ENCODE measurements around the gene HACD2.
A peak's percentile ranks its signal among the peaks of the same experiment; 100 is the strongest.

The HACD2 gene, protein sequence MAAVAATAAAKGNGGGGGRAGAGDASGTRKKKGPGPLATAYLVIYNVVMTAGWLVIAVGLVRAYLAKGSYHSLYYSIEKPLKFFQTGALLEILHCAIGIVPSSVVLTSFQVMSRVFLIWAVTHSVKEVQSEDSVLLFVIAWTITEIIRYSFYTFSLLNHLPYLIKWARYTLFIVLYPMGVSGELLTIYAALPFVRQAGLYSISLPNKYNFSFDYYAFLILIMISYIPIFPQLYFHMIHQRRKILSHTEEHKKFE

DNA sequence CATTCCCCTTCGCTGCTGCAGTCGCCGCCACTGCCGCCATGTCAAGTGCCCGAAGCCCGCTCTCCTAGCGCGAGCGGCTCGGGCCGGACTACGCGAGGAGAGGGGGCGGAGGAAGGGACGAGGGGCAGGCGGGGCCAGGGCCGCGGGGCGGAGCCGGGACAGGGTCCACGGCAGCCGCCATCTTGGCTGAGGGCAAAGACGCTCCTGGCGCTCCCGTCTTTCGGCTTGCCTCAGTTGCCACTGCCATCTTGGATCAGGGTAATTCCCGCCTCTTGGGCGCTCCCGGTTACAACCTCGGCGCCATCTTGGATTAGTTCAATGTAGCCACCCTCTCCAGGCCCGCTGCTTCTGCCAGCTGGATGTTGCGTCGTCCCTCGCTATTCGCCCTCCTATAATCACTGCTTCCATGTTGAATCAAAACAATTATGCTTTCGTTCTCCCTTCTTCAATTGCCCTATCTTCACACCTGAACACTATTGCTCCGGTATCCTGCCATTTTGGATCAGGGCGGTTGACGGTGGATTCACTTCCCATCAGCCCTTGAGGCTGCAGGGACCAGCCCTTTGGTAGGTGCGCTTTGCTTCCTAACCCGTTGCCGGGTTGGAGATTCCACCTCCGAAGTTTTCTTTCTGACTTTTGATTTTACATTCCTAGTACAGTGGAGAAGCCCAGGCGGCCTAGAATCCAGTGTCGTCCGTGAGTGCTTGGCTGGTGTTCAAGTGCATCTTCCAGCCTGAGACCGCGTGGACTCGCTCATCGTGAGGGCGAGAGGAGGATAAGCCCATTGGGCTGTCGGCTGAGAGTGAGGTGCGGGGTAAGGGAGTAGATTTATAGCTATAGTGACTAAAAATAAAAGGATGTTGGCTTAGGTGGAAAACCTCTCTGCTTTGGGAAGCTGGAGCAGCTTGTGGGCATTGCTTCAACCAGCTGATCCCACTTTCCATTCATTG is at the start of gene HACD2:
Gene HACD2 (minus strand): TSS at position 66 of the 950 bp plus-strand sequence. CDS start 26 bp downstream, at position 40.
- TF ChIP-seq ZNF274 (IDR thresholded peaks at IDR 0.05; ENCODE audit: low read depth, low read length): no peak

DNA sequence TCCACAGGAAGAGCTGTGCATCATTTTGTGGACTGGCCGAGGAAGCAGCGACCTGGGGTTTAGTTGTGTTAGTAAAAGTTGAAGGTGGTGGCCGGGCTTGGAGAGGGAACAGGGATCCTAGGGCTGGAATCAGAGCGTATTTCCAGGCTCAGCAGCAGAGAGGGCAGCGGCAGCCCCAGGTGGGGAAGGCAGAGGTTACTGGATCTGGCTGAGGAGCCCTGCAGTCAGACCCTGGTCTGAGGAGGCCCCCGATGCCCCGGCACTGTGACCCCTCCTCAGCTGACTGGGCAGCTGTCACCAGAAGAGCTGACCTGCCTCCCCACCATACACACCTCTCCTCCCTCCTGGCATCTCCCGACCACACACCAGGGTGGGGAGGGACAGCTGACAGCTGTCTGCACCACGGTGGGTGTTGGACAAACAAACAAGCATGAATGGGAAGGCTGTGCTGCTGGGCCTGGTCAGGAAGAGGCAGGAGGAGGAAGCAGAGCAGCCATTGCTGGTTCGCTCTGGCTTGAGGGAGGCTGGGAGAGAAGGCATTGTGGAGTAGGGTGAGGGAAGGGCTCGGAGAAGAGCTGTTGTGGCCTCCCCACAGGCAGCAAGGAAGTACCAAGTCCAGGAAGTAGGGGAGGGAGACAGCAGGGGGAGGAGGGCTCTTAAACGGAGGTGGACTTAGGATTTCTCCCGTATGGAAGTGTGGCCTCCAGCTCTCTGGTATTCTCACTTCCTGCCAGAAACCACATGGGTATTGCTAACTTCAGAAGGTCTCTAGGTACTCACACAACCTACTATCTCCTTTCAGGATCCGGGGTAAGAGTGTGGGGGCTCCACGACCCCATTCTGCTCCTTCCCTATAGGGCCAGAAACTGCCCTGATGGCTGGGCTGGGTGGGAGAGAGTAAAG is 49.5 kb upstream of the HACD2 start:
- TF ChIP-seq ZNF274 (IDR thresholded peaks at IDR 0.05; ENCODE audit: low read depth, low read length): no peak
- H3K4me3 ChIP-seq (ENCODE audit: low read length): no peak overlapping the region

More for the DNA sequence above, at the start of gene HACD2:
- H3K4me3 ChIP-seq (ENCODE audit: low read length): peak within 1 kb of the TSS; percentile 100

DNA sequence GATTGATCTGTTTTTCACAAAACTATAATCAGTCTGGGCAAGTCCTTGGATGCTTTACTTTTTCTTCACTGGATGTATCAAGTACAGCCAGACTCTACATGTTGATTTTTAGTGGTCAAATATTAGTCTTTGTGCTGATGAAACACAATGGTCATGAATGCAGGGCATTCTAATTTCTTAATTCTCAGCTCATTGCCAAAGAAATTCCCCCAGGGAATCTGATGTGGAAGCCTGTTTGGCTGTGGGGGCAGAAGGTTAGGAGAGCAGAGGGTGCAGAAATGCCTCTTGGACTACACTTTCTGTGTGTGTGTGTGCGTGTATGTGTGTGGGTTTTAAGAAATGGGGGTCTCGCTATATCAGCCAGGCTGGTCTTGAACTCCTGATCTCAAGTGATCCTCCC is 48.7 kb upstream of the HACD2 start:
- no peak overlapping the region for H3K4me3 ChIP-seq (ENCODE audit: low read length)
- no peak for TF ChIP-seq ZNF274 (IDR thresholded peaks at IDR 0.05; ENCODE audit: low read depth, low read length)

DNA sequence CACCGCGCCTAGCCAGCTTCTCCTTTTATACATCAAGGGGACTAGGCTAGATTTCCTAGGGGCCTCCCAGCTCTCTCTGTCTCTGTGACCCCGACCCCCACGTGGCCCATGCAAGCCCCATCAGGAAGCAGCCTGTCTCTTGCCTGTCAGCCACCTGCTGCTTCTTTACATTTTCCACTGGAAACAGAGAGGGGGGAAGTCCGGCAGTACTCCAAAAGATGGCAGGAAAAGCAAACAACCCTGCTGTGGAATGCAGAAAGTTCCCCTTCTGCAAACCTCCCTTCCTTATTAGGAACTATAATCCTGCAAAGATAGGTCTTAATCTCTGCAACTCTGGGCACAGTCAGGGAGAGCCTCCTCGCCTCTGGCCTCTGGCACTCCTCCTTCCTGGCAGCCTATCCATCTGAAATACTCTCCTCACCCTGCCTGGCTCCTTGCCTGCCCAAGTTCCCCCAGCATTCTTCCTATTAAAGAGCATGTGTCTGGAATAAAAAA is 47.4 kb upstream of the HACD2 start:
- no peak overlapping the region for H3K4me3 ChIP-seq (ENCODE audit: low read length)
- no peak for TF ChIP-seq ZNF274 (IDR thresholded peaks at IDR 0.05; ENCODE audit: low read depth, low read length)

DNA sequence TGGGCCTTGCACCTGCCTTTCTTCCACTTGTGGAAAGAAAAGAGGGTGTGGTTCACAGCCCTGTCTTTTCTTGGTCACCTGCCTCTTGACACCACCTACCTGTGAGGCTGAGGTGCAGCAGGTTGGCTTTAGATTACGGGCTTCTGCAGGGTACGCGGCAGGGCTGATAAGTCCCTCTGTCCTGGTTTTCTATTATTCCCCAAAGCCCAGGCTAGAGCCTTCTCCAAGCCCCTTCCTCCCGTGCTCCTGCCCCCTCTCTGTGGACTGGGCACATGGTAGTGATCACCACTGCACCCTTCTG is 44.8 kb upstream of the HACD2 start:
- TF ChIP-seq ZNF274 (IDR thresholded peaks at IDR 0.05; ENCODE audit: low read depth, low read length): no peak
- no peak overlapping the region for H3K4me3 ChIP-seq (ENCODE audit: low read length)

DNA sequence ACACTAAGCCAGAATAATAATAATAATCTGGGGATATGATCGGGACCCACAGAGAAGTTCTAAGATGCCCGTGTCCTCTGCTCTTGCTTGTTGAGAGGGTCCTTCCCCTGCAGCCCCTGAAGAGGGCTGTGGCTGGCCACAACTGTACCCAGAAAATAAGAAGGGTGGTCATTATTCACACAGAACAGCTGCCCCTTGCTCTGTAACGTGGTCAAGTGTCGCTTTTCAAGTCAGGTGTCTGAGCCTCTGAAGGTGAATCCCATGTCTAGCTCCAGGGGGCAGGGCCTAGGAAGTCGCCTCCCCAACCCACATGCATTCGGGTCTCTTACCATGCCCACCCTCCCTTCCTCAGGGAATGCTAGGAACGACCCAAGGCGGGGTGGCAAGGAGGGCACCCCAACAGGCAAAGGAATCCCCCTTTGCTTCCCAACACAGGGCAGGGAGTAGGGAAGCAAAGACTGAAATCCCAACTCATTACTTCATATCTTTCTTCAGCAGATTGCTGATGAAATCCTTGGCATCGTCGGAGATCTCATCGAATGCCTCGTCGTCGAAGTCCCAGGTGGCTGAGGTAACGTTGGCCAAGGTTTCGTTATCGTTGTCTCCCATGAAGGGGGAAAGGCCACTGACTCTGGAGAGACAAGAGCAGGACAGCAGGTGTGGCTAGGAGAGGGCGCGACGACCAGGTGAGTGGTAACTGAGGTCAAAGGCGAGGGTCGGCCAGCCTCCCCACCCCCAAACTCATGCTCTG is 44.3 kb upstream of the HACD2 start:
- no peak overlapping the region for H3K4me3 ChIP-seq (ENCODE audit: low read length)
- no peak for TF ChIP-seq ZNF274 (IDR thresholded peaks at IDR 0.05; ENCODE audit: low read depth, low read length)

DNA sequence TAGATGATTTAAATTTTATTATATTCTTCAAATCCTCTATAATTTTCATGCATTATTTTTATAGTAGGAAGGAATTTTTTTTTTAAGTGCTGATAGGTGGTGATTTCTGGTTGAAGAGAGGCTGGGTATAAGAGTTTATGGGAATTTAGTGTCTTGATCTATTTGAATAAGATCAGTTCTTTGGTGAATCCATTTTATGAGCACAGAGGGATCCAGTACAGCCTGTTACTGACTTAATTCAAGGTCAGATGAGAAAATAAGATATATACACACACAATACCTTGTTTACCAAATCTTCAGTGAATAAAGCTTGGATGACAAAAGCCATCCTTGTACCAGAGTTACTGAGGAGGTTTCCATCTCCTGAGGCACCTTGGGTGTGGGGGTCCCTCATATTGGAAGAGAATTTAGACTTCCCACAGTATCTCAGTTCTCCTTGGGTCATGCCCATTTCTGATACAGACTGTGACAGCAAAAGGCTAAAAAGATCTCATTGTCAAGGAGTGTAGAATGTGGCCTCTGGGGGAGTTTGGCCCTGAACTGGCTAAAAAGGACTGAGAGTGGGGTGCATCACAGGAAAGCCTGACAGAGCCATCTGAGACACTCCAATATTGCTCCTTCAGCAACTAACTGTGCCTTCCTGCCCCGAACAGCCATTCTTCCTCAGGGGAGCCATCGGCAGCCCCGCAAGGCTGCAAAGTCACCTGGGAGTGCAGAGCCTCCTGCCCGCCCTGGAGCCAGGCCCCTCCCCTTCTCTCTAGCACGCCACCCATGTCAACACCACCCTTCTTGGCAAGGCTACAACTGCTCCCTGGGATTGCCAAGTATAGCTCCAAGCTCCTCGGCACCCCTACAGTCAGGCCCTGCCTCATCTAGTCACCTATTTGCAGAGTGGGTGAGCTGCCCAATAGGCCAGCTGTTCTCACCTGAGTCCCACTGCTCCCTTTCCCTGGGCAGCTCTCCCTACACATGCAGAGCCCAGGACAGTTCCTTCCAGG is 43.1 kb upstream of the HACD2 start:
- TF ChIP-seq ZNF274 (IDR thresholded peaks at IDR 0.05; ENCODE audit: low read depth, low read length): no peak
- H3K4me3 ChIP-seq (ENCODE audit: low read length): no peak overlapping the region

DNA sequence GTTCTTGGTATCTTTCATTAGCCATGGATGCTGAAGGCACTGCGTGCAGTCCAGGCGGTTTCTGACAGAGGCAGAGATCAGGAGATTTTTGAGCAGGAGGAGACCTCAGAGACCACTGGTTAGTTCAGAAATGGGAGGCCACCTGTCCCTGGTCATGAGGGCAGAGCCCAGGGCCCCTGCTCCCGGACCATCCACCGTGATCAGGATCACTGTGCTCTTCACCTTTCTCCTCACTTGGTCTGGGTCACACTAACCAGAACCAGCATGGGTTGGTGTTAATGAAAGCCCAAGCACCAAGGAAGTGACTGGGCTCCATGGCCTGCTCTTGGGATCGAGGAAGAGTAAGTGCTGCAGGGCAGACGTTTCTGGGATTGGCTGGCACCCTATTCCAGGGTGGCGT is 42.0 kb upstream of the HACD2 start:
- no peak for TF ChIP-seq ZNF274 (IDR thresholded peaks at IDR 0.05; ENCODE audit: low read depth, low read length)
- H3K4me3 ChIP-seq (ENCODE audit: low read length): no peak overlapping the region

DNA sequence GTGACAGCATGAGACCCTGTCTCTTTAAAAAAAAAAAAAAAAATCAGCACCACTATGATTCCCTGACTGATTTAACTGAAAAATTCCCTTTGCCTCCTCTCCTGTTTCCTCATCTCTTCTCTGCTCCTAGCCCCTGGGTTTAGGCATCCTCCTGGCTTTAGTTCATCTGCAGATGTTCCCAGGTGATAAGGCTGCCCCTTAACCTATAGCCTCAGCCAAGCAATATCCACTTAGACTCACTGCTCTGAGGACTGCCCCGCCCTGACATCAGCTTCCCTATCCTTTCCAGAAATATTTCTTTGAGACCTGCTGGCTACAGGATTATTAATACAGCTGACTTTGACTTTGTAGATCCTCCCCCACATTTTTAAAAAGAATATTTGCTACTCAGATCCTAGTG is 39.4 kb upstream of the HACD2 start:
- no peak for TF ChIP-seq ZNF274 (IDR thresholded peaks at IDR 0.05; ENCODE audit: low read depth, low read length)

DNA sequence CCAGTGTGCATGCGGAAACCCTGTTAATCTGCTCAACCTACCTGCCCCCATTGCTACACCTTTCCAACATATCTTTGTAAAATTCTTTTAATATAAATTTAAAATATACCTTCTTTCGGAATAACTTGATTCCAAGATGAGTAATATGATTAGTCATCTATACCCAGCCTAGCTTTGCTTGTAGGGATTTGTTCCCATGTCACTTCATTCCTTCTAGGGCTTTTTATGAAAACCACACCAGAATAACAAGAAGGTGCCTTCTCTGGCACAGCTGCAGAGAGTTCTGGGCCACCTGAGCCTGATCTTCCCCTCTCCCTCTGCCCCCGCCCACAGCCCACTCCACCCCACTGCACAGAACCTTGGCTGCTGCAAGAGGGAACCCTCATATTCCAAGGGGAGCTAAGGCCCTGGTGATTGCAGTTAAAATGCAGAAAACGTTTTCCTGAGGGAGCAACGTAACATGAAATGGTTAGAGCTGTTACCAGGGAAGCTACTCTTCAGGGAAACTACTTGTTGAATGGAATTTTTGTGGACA is 38.6 kb upstream of the HACD2 start:
- no peak for TF ChIP-seq ZNF274 (IDR thresholded peaks at IDR 0.05; ENCODE audit: low read depth, low read length)
- H3K4me3 ChIP-seq (ENCODE audit: low read length): no peak overlapping the region

More for the DNA sequence above, 39.4 kb upstream of the HACD2 start:
- H3K4me3 ChIP-seq (ENCODE audit: low read length): no peak overlapping the region

DNA sequence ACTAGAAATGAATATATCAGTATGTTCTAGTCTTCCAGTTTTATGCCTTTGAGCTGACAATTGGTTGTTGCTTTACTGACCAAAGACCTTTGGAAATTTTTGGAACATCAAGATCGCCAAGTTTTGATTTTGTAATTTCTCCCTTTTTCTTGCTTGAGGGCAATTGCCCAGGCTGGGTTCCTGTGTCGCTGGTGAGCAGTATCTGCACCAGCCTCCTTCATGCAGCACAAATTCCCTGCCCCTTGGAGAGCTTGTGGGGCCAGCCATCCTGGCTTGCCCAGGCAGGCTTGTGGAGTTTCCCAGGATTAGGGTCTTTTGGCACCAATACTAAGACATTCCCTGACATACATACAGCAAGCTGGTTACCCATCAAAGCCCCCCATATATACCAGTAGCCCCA is 37.9 kb upstream of the HACD2 start:
- no peak for TF ChIP-seq ZNF274 (IDR thresholded peaks at IDR 0.05; ENCODE audit: low read depth, low read length)
- H3K4me3 ChIP-seq (ENCODE audit: low read length): no peak overlapping the region

DNA sequence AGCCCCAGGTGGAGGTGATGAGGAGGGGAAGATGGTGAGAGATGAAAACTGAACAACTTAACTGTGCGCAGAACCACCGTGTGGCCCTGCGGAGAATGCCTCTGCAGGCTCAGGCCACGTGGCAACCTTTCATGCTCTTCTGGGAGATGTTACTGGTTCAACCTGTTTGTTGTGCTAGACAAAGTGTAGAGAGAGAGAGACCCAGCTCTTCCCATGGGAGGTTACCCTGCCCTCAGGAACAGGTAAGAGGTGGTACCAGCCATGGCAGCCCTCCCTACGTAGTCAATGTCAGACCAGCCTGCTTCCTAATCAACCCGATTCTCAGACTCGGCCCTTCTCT is 37.0 kb upstream of the HACD2 start:
- no peak overlapping the region for H3K4me3 ChIP-seq (ENCODE audit: low read length)
- TF ChIP-seq ZNF274 (IDR thresholded peaks at IDR 0.05; ENCODE audit: low read depth, low read length): no peak
